HG03565 (cell line): ENCODE measurements around the gene DCP1B.
"Not testable (repeated sequence)": the region's sequence is repeated elsewhere in the genome, so short reads cannot be mapped to it uniquely, and the experiment has no call there.

Experiments used
- ATAC-seq: cut with Tn5 transposase; IDR thresholded peaks from one replicate; pipeline ENCODE4 v1.9.1; 2021; ENCODE audit warnings: mild to moderate bottlenecking, moderate library complexity; ENCODE audit not compliant: unreplicated experiment

Gene DCP1B

GRCh38 chr12:1977588-1977987 lies 26.7 kb downstream of the DCP1B start:
- ATAC-seq, result no peak

DNA sequence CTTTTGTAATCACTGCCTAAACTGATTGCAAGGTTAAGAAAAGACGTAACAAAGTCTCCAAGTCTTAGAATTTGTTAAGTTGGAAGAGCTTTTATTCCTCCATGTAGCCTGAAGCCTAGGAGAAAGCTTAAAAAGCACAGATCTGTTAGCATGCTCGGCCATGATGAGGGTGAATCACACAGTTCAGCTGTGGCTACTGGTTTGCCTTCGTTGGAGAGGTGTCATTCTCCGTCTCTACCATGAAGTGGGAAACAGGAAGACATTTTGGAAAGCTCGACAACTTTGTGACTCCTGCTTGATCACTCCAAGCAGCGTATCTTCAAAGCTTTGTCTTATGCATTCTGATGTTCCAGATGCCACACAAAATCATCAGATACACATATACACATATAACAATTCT lies 27.1 kb downstream of the DCP1B start:
- ATAC-seq, result no peak

- no peak for ATAC-seq
These were observed 29.4 kb downstream of the DCP1B start for GRCh38 chr12:1974812-1975211.

- no peak for ATAC-seq
These were observed 31.4 kb downstream of the DCP1B start for GRCh38 chr12:1972856-1973317.

- no peak for ATAC-seq
These were observed 32.0 kb downstream of the DCP1B start for GRCh38 chr12:1972260-1972659.

DNA sequence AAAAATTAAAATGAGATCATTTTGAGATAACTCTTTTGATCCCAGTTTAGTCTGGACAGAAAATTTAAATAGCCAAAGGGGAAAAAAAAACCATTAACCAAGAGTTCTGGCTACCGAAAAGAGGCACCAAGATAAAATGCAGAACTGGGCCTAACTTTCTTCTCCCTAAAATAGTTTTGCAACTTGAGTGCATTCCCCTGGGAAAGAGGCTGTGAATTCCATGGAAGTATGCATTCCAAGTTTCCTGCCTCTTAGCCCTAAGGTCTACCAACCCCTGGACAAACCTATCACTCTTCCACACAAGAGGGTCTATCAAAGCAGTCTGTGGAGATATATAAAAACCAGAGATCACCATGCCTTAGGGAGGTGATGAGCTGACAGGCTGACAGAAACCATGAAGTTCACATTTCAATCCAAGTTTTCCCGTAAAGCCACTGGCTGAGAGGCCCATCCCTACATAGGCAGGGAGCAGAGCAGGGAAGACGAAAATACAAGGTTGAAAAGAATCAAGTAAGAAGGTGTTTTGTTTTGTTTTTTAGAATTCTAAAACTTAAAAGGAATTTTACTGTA lies 33.8 kb downstream of the DCP1B start:
- ATAC-seq, result no peak

DNA sequence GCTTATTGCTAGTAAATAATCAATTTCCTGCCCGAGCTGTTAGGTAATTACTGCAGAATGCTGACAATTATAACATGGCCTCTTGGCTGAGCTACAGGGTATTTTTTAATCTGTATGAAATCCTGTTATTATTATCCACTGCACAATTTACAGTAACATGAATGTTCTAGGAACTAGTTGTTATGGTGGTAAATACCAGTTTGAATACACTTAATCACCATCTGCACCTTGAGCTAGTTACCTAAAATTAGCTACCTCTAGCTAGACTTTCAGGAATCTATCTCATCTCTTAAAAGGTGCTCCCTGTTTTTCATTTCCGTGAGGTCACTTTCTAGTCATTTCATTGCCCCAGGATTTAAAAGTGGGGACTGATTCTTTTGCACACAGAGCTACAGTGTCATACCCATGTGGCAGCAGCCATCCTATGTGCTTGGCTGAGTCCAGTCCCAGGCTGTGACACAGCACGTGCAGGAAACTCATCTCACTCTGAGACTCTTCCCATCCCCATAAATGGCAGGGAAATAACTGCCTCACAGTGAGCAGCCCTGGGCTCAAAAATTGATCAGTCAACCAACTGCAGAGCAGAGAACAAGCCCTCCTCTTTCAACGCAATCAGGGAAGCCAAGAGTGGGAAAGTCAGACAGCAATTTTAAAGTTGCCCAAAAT lies 37.6 kb downstream of the DCP1B start:
- no peak for ATAC-seq

GRCh38 chr12:1965916-1966315 lies 38.3 kb downstream of the DCP1B start:
- no peak for ATAC-seq

DNA sequence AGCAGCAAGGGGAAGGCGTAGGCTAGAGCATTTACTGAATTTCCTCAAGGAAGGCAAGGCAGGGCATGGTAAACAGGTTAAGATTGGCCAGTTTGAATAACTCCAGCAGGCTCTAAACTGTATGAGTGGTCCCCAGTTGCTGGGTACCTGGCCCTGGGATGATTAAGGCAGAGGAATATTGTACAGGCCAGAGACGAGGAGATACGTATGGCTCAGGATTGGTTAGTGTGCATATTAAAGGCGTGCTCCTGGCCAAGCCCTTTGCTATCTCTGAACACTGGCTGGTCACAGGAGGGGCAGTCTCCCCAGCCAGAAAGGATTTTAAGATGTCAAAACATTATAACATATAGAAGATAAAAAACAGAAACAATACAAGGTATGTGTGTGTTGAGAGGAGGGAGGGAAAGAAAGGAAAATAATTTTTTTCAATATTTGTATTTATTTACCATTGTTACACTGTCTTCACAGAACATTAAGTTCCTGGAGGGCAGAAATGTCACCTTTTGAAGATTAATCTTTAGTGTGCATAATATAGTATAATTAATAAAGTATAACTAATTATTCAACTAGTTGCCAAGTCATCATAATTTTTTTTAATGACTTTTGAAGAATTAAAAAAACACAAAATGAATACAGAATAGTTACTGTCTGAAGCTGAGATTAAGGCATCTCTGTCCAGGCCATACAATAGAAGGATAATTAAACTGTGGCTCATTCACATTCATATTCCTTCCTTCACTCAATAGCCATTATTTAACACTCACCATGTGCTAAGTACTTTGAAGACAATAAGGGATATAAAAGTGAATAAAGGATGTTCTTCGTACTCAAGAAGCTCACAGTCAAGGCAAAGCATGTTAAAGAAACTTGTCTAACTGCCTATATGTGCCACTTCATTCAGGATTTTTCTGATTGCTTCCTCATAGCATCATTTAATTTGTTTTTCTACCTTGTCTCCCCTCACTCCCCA lies 41.9 kb downstream of the DCP1B start:
- no peak for ATAC-seq

DNA sequence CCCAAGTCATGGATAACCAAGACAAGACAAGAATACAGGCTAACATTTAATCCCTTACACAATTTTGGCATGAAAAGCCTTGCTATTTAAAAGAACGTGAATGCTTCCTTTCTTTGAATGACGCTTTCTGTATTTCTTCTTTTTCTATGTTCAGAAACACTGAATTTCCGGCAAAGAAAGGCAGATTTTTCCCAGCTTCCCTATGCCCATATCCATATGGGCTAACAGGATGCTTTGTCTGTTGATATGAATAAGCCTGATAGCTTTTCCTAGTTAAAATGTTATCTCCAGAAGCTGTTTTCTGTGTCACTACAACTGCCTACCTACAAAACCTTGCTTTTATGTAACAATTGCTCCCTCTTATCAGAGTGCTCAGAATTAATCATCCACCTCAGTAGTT lies 47.5 kb downstream of the DCP1B start:
- ATAC-seq, result no peak

DNA sequence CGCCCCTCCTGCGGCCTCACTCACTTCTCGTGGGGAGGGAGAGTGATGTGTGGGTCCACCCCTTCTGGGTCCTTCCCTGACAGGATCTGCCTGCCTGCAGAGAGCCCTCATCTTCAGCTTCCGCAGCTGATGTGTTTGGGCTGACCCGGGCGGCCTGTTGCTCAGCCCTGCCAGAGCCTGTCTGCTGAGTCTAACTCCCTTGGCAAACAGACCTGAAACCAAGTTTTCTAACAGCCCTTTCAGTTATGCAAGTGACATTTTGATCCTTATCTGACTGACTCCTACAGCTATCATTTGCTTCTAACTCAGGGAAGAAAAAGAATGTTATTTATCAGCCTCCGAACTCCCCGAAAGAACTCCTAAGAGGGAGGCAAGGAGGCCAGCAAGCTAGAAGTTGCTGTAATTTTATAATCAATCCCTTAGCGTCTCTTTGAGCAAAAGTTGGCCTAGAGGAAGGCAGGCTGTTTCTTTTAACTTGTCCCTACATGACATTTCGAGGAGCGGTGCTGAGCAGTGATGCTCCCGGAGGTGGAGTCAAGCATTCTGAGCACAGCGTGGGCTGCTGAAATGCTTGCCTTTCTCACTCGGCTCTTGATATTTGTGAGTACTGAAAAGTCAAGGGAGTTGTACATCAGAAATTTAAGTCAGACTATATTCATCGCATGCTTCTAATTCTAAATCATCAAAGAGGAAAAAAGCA lies 54.3 kb downstream of the DCP1B start:
- ATAC-seq, result no peak

DNA sequence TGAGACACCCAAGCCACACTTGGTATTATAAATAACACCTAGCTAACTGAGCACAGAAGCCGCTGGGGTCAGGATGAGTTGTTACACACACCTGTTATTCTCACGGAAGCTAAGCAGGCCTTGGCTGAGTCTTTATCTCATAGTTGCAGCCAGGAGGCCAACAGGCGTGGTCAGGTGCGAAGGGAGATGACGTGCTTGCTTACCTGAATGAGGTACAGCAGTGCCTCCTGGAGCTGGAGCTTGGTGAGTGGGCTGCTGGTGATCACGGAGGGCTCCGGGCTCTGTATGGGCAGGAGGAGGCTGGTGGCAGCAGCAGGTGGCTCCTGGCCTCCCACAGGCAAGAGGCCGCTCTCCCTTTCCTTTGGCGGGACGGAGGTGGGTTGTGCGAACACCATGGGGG lies 55.4 kb downstream of the DCP1B start:
- ATAC-seq, result no peak

DNA sequence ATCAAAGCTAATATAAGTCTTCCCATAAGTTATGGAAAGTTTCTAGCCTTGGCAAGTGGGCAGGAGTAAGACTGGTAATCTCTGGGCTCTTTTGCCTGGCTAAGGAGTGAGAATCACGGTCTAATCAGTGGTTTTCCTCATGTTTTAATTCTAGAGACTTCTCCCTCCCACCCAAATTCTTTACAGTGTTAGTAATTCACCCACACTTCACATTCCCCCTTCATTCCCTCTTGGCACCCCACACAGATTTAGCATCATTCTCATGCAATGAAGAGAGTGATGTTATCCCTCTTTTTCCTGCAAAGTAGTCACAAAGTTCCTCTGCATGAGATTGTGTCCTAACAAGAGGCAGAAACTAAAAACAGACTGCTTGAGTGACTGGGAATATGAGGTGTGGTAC lies 57.2 kb downstream of the DCP1B start:
- no peak for ATAC-seq

DNA sequence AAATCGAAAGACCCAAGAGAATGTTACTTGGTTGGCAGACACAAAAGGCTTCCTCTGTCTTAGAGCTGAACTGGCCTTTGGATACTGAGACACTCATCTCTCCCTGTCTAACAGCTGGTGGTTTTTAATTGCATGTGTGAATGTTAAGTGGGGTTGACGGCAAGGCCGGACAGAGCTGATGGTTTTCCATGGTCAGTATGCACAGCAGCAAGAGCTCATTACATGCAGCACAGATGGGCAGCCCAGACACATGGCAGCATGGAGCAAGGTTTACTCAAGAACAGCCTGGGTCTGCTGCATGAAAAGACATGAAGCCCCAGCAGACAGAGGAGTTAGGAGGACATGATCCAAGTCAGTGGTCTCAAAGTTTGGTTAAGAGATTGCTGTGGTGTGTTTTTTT lies 58.0 kb downstream of the DCP1B start:
- ATAC-seq, result no peak

DNA sequence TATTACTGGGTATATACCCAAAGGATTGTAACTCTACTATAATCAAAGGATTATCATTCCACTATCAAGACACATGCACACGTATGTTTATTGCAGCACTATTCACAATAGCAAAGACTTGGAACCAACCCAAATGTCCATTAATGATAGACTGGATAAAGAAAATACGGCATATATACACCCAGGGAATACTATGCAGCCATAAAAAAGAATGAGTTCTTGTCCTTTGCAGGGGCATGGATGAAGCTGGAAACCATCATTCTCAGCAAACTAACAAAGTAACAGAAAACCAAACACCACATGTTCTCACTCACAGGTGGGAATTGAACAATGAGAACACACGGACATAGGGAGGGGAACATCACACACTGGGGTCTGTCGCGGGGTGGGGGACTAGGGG lies 58.8 kb downstream of the DCP1B start:
- not testable (repeated sequence) for ATAC-seq

DNA sequence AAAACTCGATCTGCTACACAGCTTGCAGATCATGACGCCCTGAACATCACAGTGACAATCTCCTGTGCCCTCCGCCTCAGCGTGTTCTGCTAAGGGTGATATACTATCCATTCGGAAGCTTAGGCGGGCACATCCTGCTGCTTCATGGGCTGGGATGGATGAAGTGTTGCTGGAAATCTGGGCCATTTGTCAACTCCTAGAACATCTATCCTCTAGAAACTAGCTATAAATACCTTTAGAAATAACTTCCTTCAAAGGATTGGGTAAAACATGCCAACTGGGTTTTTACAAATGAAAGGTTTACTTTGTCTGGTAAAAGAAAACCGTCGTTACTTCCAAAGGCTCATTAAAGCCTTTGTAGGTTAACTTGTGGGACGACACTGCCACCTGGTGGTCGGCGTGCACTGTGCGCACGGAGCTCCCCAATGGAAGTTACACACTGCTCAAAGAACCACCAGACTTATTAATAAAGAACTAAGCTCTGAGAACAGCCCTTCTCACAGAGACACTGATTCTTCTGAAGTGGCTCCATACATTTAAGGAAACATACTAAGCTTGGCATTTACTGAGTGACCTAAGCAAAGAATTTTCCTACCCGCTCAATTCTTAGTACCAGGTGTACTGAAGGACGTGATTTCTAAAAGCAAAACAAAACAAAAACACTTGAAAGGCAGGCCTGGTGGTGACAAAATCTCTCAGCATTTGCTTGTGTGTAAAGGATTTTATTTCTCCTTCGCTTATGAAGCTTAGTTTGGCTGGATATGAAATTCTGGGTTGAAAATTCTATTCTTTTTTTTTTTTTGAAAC lies 64.3 kb downstream of the DCP1B start:
- peak; percentile 71 for ATAC-seq

DNA sequence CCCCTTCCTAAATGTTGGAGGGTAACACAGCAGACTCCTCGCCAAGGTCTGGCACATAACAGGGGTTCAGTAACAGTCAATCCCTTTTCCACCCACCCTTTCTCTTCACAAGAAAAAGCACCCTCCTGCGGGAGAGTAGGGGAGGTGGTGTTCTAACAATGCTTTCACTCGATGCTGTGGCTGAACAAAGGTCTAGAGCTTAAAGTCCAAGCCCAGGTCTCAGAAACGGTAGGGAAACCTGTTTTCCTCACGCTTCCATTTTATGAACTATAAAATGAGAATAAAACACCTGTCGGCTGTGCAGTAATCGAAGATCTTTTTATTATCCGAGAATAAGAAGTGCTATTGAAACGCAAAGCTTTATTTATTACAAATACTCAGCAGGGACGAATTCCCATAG lies 64.9 kb downstream of the DCP1B start:
- ATAC-seq, result no peak

GRCh38 chr12:1937481-1938224 lies 66.6 kb downstream of the DCP1B start:
- no peak for ATAC-seq

DNA sequence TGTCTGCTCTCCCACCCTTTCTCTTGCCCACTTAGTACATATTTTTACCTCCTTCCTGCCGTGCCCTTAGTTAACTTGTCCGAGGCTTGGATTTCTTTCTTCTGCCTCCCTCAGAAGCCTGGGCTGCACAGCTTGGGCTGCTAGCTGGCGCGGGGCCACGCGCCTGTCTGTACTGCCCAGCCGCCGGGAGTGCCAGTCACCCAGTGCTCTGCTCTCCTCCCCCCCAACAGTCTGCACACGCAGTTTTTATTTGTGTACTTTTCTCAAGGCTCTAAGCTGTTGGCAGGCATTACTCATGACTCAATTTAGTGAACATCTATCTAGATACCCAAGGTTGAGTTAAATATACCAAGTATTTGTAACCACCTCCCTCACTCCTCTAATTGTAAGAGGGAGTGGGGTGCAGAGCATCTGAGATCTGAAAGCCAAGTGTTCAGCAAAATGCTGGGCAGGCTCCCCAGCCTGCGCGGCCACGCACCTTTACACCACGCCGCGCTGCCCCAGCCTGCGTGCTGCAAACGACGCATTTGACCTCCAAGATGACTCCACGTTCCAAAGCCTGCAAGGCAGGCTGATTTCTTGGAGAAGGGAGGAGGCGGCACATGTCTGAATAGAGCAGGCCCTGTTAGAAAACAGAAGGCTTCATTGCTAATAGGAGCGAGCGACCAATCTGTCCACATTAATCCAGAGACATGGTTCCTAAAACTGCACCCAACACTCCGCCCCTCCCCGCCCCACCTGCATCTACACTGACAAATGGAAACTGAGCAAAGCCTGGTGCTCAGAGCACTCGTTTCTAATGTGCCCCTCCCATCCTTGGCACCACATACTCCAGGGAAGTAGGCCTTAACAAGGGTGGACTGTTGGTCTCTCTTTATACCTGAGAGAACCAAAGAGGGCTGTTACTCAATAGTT lies 67.6 kb downstream of the DCP1B start:
- ATAC-seq, result no peak
